GM23248 (cell line): ENCODE results near the gene DPP6. TPM values are rescaled to one million over a fixed set of nuclear protein-coding genes. Genes with fewer than 3 reads are reported as not detected.

Experiments used
- DNase-seq: peaks from one replicate; pipeline ENCODE4 v3.0.0-alpha.2; 2015
- H2AFZ ChIP-seq: fragments of 200-600 bp; sonication (generic); 2 replicates; pipeline ENCODE4 v1.6.1; 2016; ENCODE audit warnings: antibody characterized with exemption
- H3F3A ChIP-seq: fragments of 200-600 bp; sonication (generic); 2 replicates; pipeline ENCODE4 v1.6.1; 2016; ENCODE audit warnings: mild to moderate bottlenecking, antibody characterized with exemption, mixed run types; ENCODE audit not compliant: insufficient read depth
- H3K27ac ChIP-seq: fragments of 200-600 bp; sonication (generic); 2 replicates; pipeline ENCODE4 v1.5.1; 2016; ENCODE audit warnings: mild to moderate bottlenecking
- H3K27me3 ChIP-seq: fragments of 200-600 bp; sonication (generic); replicated peaks from 2 replicates; pipeline ENCODE4 v1.6.1; 2016; ENCODE audit warnings: mild to moderate bottlenecking; ENCODE audit not compliant: insufficient read depth
- H3K36me3 ChIP-seq: fragments of 200-600 bp; sonication (generic); 2 replicates; pipeline ENCODE4 v1.6.1; 2016; ENCODE audit warnings: low read depth, mild to moderate bottlenecking
- H3K4me1 ChIP-seq: fragments of 200-600 bp; sonication (generic); 2 replicates; pipeline ENCODE4 v1.6.1; 2016; ENCODE audit warnings: mild to moderate bottlenecking; ENCODE audit not compliant: insufficient read depth
- H3K4me2 ChIP-seq: fragments of 200-600 bp; sonication (generic); one replicate; pipeline ENCODE4 v1.6.1; 2016; ENCODE audit warnings: mild to moderate bottlenecking; ENCODE audit not compliant: unreplicated experiment
- H3K4me3 ChIP-seq: fragments of 200-600 bp; sonication (generic); 2 replicates; pipeline ENCODE4 v1.5.1; 2016; ENCODE audit warnings: mild to moderate bottlenecking
- H3K79me2 ChIP-seq: fragments of 200-600 bp; sonication (generic); 2 replicates; pipeline ENCODE4 v1.6.1; 2016; ENCODE audit warnings: mild to moderate bottlenecking; ENCODE audit not compliant: insufficient read depth
- H3K9ac ChIP-seq: fragments of 200-600 bp; sonication (generic); 2 replicates; pipeline ENCODE4 v1.6.1; 2016; ENCODE audit warnings: mild to moderate bottlenecking
- H3K9me2 ChIP-seq: fragments of 200-600 bp; sonication (generic); 2 replicates; pipeline ENCODE4 v1.6.1; 2016; ENCODE audit warnings: mixed run types, mild to moderate bottlenecking, moderate library complexity; ENCODE audit not compliant: insufficient read depth
- H3K9me3 ChIP-seq: fragments of 200-600 bp; sonication (generic); one replicate; pipeline ENCODE4 v1.6.1; 2017; ENCODE audit warnings: low read depth
- H4K20me1 ChIP-seq: fragments of 200-600 bp; sonication (generic); 2 replicates; pipeline ENCODE4 v1.6.0; 2016; ENCODE audit not compliant: insufficient read depth
- EZH2 ChIP-seq: fragments of 200-600 bp; sonication (generic); IDR thresholded peaks from 2 replicates; pipeline ENCODE4 v1.6.1; 2018; ENCODE audit warnings: antibody characterized with exemption, mild to moderate bottlenecking; ENCODE audit not compliant: insufficient read depth, poor library complexity, severe bottlenecking
- EZH2phosphoT487 ChIP-seq: fragments of 200-600 bp; sonication (generic); IDR thresholded peaks from 2 replicates; pipeline ENCODE4 v1.6.1; 2018; ENCODE audit warnings: antibody characterized with exemption, moderate library complexity, mild to moderate bottlenecking, low read depth; ENCODE audit not compliant: insufficient read depth
- WGBS, 2 experiments: methylation state at CpG; one replicate each; pipeline ENCODE4 v1.1.6; 2015 to 2017; ENCODE audit warnings: low lambda C conversion rate in 2 of 2, low coverage in 1 of 2; ENCODE audit errors: missing lambda C conversion rate in 2 of 2; 5-methylcytosine and 5-hydroxymethylcytosine counted together
- in situ Hi-C: fragments of 300-500 bp; cut with MboI; formaldehyde crosslinking; loops from 2 replicates; pipeline ENCODE4 v1.15.0; 2020
- polyA plus RNA-seq: library from polyadenylated mRNA; unstranded; fragments of >200 nt; fragmentation: Nextera tagmentation; extraction: Ambion mirVana; gene quantifications from 2 replicates; pipeline ENCODE4 v1.2.1, GENCODE V29; 2016
- total RNA-seq: library from RNA; depleted of rRNA; stranded (reverse); fragments of >200 nt; shearing (Covaris generic); gene quantifications from 2 replicates; pipeline ENCODE4 v1.2.3, GENCODE V29; 2014

Gene DPP6
- total and polyA plus RNA-seq, 2 experiments from 2014 or later, result not detected

DNA sequence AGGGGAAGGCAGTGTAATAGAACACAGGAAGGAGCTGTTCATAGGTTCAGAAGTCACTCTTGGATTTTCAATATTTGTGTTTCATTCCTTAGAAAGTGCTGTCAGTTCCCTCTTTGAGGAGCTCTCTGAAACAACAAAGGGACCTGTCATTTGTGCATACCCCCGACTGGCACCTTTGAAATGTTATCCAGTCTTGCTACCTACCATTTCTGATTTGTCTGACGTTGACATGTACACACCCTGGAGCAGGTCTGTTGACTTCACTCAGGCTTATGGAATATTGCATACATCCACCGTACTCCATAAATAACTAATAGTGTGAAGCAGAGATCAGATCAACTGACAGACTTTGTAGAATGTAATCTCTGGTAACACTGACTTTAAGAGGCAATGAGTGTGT, 189.8 kb downstream of the DPP6 start:
- Histone ChIP-seq H3K9ac (no peak overlapping the region), H3K27ac (no peak overlapping the region), H4K20me1 (no peaks in the 10 kb centered on the region), H3K4me3 (no peak overlapping the region), H3K27me3 (no peaks in the 10 kb centered on the region), H3K4me1 (no peaks in the 10 kb centered on the region), H3K4me2 (no peak overlapping the region), H3K79me2 (no peaks in the 10 kb centered on the region), H3K9me3 (peaks cover 3% of the 10 kb centered on the region), H3K9me2 (no peaks in the 10 kb centered on the region), H3K36me3 (no peaks in the 10 kb centered on the region), H2AFZ (no peak overlapping the region), H3F3A (no peaks in the 10 kb centered on the region)
- whole genome bisulfite sequencing, 2 experiments, result 18 to 25% methylated on average over 3 of the region's 3 CpGs
- in situ Hi-C loops, result no loop called here
- no peak for DNase-seq
- TF ChIP-seq EZH2phosphoT487 (no peak), EZH2 (no peak)

DNA sequence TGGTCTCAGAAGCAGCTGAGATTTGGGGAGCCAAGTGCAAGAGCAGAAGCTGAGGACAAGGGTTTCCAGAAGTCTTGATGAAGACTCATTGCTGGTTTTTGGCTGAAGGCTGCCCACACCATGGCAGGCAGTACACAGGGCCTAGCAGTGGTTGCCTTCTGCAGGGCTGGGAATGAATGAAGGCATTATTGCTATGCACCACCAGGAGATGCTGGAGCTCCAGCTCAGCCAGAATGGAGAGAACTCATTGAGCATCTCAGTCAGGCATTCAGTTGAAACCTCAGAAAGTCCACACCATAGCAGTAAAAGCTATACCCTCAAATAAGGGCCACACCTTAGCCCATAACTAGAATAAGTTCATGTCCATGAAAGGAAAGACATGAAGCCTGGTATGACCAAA, 190.5 kb downstream of the DPP6 start:
- Histone ChIP-seq H3K36me3 (no peaks in the 10 kb centered on the region), H3K9me2 (no peaks in the 10 kb centered on the region), H3K9ac (no peak overlapping the region), H3K4me3 (no peak overlapping the region), H3K27ac (no peak overlapping the region), H3K4me2 (no peak overlapping the region), H3F3A (no peaks in the 10 kb centered on the region), H3K27me3 (no peaks in the 10 kb centered on the region), H3K4me1 (no peaks in the 10 kb centered on the region), H4K20me1 (no peaks in the 10 kb centered on the region), H2AFZ (no peak overlapping the region), H3K79me2 (no peaks in the 10 kb centered on the region), H3K9me3 (peaks cover 3% of the 10 kb centered on the region)
- TF ChIP-seq EZH2phosphoT487, result no peak
- TF ChIP-seq EZH2, result no peak
- in situ Hi-C loops, result no loop called here
- no peak for DNase-seq

GRCh38 chr7:154252046-154252445, 199.8 kb downstream of the DPP6 start:
- TF ChIP-seq EZH2 (no peak), EZH2phosphoT487 (no peak)

GRCh38 chr7:154253810-154254209, 201.6 kb downstream of the DPP6 start:
- Histone ChIP-seq H3K9me3 (no peaks in the 10 kb centered on the region), H3K79me2 (no peaks in the 10 kb centered on the region), H3K9ac (no peak overlapping the region), H3K4me1 (no peaks in the 10 kb centered on the region), H3K4me2 (no peak overlapping the region), H3K4me3 (no peak overlapping the region), H3K9me2 (no peaks in the 10 kb centered on the region), H4K20me1 (no peaks in the 10 kb centered on the region), H3K27me3 (no peaks in the 10 kb centered on the region), H3K36me3 (no peaks in the 10 kb centered on the region), H2AFZ (no peak overlapping the region), H3K27ac (no peak overlapping the region), H3F3A (no peaks in the 10 kb centered on the region)
- 33 to 51% methylated on average over 6 of the region's 6 CpGs for whole genome bisulfite sequencing, 2 experiments
- TF ChIP-seq EZH2 (no peak), EZH2phosphoT487 (no peak)
- in situ Hi-C loops, result no loop called here
- DNase-seq, result no peak

More at GRCh38 chr7:154252046-154252445, 199.8 kb downstream of the DPP6 start:
- Histone ChIP-seq H2AFZ (no peak overlapping the region), H3K4me1 (no peaks in the 10 kb centered on the region), H3K9me3 (no peaks in the 10 kb centered on the region), H3K79me2 (no peaks in the 10 kb centered on the region), H3K27me3 (no peaks in the 10 kb centered on the region), H3K9me2 (no peaks in the 10 kb centered on the region), H3K4me2 (no peak overlapping the region), H3K27ac (no peak overlapping the region), H3K4me3 (no peak overlapping the region), H3K36me3 (no peaks in the 10 kb centered on the region), H3K9ac (no peak overlapping the region), H4K20me1 (no peaks in the 10 kb centered on the region), H3F3A (no peaks in the 10 kb centered on the region)
- WGBS, 2 experiments, result 64 to 69% methylated on average over 6 of the region's 6 CpGs
- in situ Hi-C loops, result no loop called here
- no peak for DNase-seq

DNA sequence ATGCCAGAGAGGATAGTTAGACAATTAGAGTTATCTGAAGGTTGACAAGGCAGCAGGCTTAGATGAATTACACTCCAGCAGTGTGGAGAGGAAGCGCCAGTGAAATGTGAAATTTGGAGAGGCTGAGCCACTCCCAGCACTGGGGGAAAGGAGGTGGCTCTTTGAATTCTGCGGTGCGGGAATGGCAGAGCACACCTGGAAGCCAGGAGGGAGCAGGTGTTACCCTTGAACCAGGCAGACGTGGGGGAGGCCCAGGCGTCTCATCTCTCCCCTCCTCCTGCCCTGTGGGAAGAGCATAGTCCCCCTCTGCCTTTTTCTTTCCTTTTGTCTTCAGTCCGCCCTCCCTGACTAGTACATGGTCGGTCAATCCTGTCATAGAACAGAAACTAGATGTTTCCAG, 203.1 kb downstream of the DPP6 start:
- in situ Hi-C loops, result no loop called here
- Histone ChIP-seq H4K20me1 (no peaks in the 10 kb centered on the region), H3K79me2 (no peaks in the 10 kb centered on the region), H3K4me1 (no peaks in the 10 kb centered on the region), H3K27me3 (no peaks in the 10 kb centered on the region), H3K36me3 (no peaks in the 10 kb centered on the region), H3K9ac (no peak overlapping the region), H3K27ac (no peak overlapping the region), H3K9me3 (no peaks in the 10 kb centered on the region), H2AFZ (no peak overlapping the region), H3K4me2 (no peak overlapping the region), H3K4me3 (no peak overlapping the region), H3K9me2 (no peaks in the 10 kb centered on the region), H3F3A (no peaks in the 10 kb centered on the region)
- no peak for DNase-seq
- no peak for TF ChIP-seq EZH2phosphoT487
- TF ChIP-seq EZH2, result no peak
- 5 to 7% methylated on average over 7 of the region's 7 CpGs for WGBS, 2 experiments
